Measurements from ENCODE around the gene RNU4-1.
"Not testable (repeated sequence)": the region's sequence is repeated elsewhere in the genome, so short reads cannot be mapped to it uniquely, and the experiment has no call there.

Gene RNU4-1

GRCh38 chr12:120257041-120257821, 35.8 kb downstream of the RNU4-1 start:
- DNase-seq = peak; percentile 69

DNA sequence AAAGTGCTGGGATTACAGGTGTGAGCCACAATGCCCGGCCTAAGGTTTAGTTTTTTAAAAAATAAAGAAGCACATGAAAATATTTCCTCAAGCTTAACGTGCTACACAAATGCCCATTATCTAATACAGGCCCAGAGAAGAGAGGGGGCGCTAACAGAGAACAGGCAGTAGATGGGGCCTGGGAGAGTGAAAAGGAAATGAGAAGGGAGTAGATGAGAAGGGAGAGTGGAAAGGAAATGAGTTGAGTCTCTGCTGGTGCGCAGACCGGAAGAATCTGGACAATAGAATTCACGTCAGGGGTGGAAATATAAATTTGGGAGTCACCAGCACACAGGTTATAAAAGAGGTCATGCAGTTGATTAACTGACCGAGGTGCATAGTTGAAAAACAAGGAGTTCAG, 38.2 kb downstream of the RNU4-1 start:
- no peak for DNase-seq

DNA sequence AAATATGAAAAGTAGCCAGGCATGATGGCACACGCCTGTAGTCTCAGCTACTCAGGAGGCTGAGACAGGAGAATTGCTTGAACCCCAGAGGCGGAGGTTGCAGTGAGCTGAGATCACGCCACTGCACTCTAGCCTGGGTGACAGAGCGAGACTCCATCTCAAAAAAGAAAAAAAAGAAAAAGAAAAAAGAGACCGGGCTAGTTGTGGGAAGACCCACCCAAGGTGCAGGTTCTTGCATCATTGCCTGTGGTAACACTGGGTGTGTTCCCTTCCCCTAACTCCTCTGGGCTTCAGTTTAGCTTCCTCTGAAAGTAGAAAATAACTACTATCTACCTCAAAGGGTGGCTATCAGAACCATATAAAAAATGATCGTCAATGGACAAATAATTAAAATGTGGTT, 39.7 kb downstream of the RNU4-1 start:
- not testable (repeated sequence) for DNase-seq

GRCh38 chr12:120252071-120252906, 40.7 kb downstream of the RNU4-1 start:
- no peak for DNase-seq

- DNase-seq = not testable (repeated sequence)
These were observed 41.5 kb downstream of the RNU4-1 start for GRCh38 chr12:120251364-120252070.

GRCh38 chr12:120249875-120250795, 42.9 kb downstream of the RNU4-1 start:
- no peak for DNase-seq

DNA sequence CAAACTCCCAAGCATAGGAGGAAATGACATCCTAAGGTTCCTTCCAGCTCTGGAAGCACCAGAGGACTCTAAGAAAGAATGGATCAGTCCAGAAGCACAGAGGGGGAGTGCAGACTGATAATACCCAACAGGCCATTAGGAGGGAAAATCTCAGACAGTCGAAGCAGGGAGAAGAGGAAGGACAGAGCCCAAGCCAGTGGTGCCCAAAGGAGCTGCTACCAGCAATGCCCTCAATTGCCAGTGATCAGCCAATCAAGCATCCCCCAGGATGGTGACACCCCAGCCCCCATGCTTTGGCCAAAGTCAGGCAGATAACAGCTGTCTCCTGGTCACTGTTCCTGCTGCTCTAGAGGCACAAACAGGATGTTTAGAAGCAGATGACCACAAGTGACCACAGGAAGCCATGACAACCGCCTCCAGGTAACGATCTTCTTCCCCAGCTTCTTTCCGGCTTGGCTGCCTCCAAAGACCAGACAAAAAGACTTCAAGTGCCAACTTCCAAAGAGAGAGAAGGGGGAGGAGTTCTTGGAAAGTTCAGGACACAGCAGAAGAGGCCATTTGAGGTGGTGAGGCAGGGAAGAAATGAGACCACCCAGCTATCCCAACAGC, 43.7 kb downstream of the RNU4-1 start:
- no peak for DNase-seq

GRCh38 chr12:120247621-120248030, 45.4 kb downstream of the RNU4-1 start:
- no peak for DNase-seq

DNA sequence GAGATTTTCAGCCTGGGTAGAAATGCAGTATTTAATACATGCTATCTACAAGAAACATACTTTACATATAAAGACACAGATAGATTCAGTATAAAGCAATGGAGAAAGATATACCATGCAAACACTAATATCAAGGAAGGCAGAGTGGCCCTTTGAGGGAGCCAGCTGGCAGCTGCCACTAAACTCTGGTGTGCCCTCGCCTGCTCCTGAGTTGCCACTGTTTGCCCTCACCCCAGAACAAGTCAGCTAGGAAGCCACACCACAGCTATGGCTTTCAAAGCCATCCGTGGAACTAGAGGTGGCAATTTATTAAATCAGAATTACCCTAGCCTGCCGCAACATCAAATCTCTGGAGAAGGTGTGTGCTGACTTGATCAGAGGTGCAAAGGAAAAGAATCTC, 45.9 kb downstream of the RNU4-1 start:
- DNase-seq = no peak

- not testable (repeated sequence) for DNase-seq
These were observed 46.3 kb downstream of the RNU4-1 start for GRCh38 chr12:120246705-120247104.

Measured in NCI-H69 (cell line).